GM23338 (cell line): ENCODE results near the gene ANKRD31. TPM values are rescaled to one million over a fixed set of nuclear protein-coding genes. Genes with fewer than 3 reads are reported as not detected.

Experiments used
- ATAC-seq: fragments of 200-7000 bp; cut with Tn5 transposase; 3 replicates; pipeline ENCODE4 v1.9.1; 2020
- DNase-seq: peaks from one replicate; pipeline ENCODE4 v3.0.0-alpha.2; 2015; ENCODE audit warnings: low spot score
- H2AFZ ChIP-seq: fragments of 200-600 bp; sonication (generic); 2 replicates; pipeline ENCODE4 v1.8.0; 2016; ENCODE audit warnings: antibody characterized with exemption, mild to moderate bottlenecking, moderate library complexity
- H3F3A ChIP-seq: fragments of 200-600 bp; sonication (generic); replicated peaks from 2 replicates; pipeline ENCODE4 v1.8.0; 2017; ENCODE audit warnings: antibody characterized with exemption, mixed run types, low read depth
- H3K27ac ChIP-seq: fragments of 200-600 bp; sonication (generic); 2 replicates; pipeline ENCODE4 v1.6.1; 2016; ENCODE audit warnings: low read depth
- H3K27me3 ChIP-seq: fragments of 200-600 bp; sonication (generic); 2 replicates; pipeline ENCODE4 v1.8.0; 2016; ENCODE audit warnings: mild to moderate bottlenecking, mixed run types, moderate library complexity; ENCODE audit not compliant: insufficient read depth
- H3K36me3 ChIP-seq: fragments of 200-600 bp; sonication (generic); 2 replicates; pipeline ENCODE4 v1.8.0; 2016; ENCODE audit warnings: mild to moderate bottlenecking; ENCODE audit not compliant: insufficient read depth
- H3K4me1 ChIP-seq: fragments of 200-600 bp; sonication (generic); 2 replicates; pipeline ENCODE4 v1.8.0; 2016; ENCODE audit warnings: mild to moderate bottlenecking, moderate library complexity; ENCODE audit not compliant: insufficient read depth
- H3K4me2 ChIP-seq: fragments of 200-600 bp; sonication (generic); 2 replicates; pipeline ENCODE4 v1.7.1; 2017; ENCODE audit warnings: mixed run types
- H3K4me3 ChIP-seq: fragments of 200-600 bp; sonication (generic); 2 replicates; pipeline ENCODE4 v1.6.1; 2016; ENCODE audit warnings: mixed run types
- H3K79me2 ChIP-seq: fragments of 200-600 bp; sonication (generic); replicated peaks from 2 replicates; pipeline ENCODE4 v1.8.0; 2017; ENCODE audit warnings: mild to moderate bottlenecking; ENCODE audit not compliant: insufficient read depth
- H3K9me2 ChIP-seq: fragments of 200-600 bp; sonication (generic); 2 replicates; pipeline ENCODE4 v1.8.0; 2017; ENCODE audit not compliant: insufficient read depth
- H4K20me1 ChIP-seq: fragments of 200-600 bp; sonication (generic); replicated peaks from 2 replicates; pipeline ENCODE4 v1.8.0; 2017; ENCODE audit warnings: mild to moderate bottlenecking; ENCODE audit not compliant: insufficient read depth
- H3K27ac Mint-ChIP-seq: 2 replicates; pipeline ENCODE4 v1.8.0; 2020; ENCODE audit warnings: inconsistent platforms, mild to moderate bottlenecking, moderate library complexity, mixed read lengths
- H3K27me3 Mint-ChIP-seq: 3 replicates; pipeline ENCODE4 v1.8.0; 2022; ENCODE audit warnings: low read depth, mild to moderate bottlenecking, moderate library complexity, mixed read lengths, inconsistent platforms; ENCODE audit not compliant: insufficient read depth, poor library complexity
- H3K36me3 Mint-ChIP-seq: 3 replicates; pipeline ENCODE4 v1.8.0; 2021; ENCODE audit warnings: low read depth, mild to moderate bottlenecking, inconsistent platforms, moderate library complexity, mixed read lengths
- H3K4me1 Mint-ChIP-seq: 3 replicates; pipeline ENCODE4 v1.8.0; 2020; ENCODE audit warnings: mild to moderate bottlenecking, inconsistent platforms, mixed read lengths
- H3K4me3 Mint-ChIP-seq: 3 replicates; pipeline ENCODE4 v1.8.0; 2021; ENCODE audit warnings: moderate library complexity, mild to moderate bottlenecking, inconsistent platforms, mixed read lengths
- H3K9me3 Mint-ChIP-seq: 3 replicates; pipeline ENCODE4 v1.8.0; 2020; ENCODE audit warnings: moderate library complexity, mild to moderate bottlenecking, inconsistent platforms, mixed read lengths
- CREB1 ChIP-seq: fragments of 250-450 bp; sonication (Bioruptor Pico); IDR thresholded peaks from 2 replicates; pipeline ENCODE4 v1.5.0; 2020; ENCODE audit warnings: low read depth, mild to moderate bottlenecking, moderate library complexity
- ETS1 ChIP-seq: IDR thresholded peaks from 2 replicates; pipeline ENCODE4 v1.6.1; 2016; ENCODE audit warnings: antibody characterized with exemption
- EZH2 ChIP-seq: fragments of 200-600 bp; sonication (generic); IDR thresholded peaks from one replicate; pipeline ENCODE4 v1.8.0; 2017; ENCODE audit warnings: antibody characterized with exemption, mild to moderate bottlenecking, low read depth; ENCODE audit not compliant: unreplicated experiment
- EZH2phosphoT487 ChIP-seq: fragments of 200-600 bp; sonication (generic); IDR thresholded peaks from one replicate; pipeline ENCODE4 v1.8.1; 2018; ENCODE audit warnings: antibody characterized with exemption; ENCODE audit not compliant: unreplicated experiment
- JUNB ChIP-seq: IDR thresholded peaks from one replicate; pipeline ENCODE4 v1.6.1; 2016; ENCODE audit warnings: antibody characterized with exemption; ENCODE audit not compliant: unreplicated experiment
- NANOG ChIP-seq: IDR thresholded peaks from 2 replicates; pipeline ENCODE4 v1.6.1; 2016; ENCODE audit warnings: antibody characterized with exemption, borderline replicate concordance
- POLR2AphosphoS5 ChIP-seq: IDR thresholded peaks from 2 replicates; pipeline ENCODE4 v1.6.1; 2016; ENCODE audit warnings: antibody characterized with exemption, low read depth
- REST ChIP-seq: IDR thresholded peaks from one replicate; pipeline ENCODE4 v1.6.1; 2018; ENCODE audit warnings: antibody characterized with exemption; ENCODE audit not compliant: unreplicated experiment
- STAT1 ChIP-seq: IDR thresholded peaks from one replicate; pipeline ENCODE4 v1.6.1; 2016; ENCODE audit warnings: antibody characterized with exemption; ENCODE audit not compliant: unreplicated experiment
- ZNF114 ChIP-seq: fragments of 250-450 bp; sonication (Bioruptor Pico); IDR thresholded peaks from 2 replicates; pipeline ENCODE4 v1.5.0; 2020; ENCODE audit warnings: mild to moderate bottlenecking, moderate library complexity
- ZNF331 ChIP-seq: fragments of 250-450 bp; sonication (Bioruptor Pico); IDR thresholded peaks from 2 replicates; pipeline ENCODE4 v1.5.0; 2020; ENCODE audit warnings: low read depth, mild to moderate bottlenecking, moderate library complexity
- polyA plus RNA-seq: library from polyadenylated mRNA; unstranded; fragments of >200 nt; fragmentation: Nextera tagmentation; extraction: Ambion mirVana; gene quantifications from 2 replicates; pipeline ENCODE4 v1.2.1, GENCODE V29; 2016
- total RNA-seq: library from RNA; depleted of rRNA; stranded (reverse); fragments of >200 nt; shearing (Covaris generic); gene quantifications from 2 replicates; pipeline ENCODE4 v1.2.3, GENCODE V29; 2014
- TF ChIP-seq, protein P1 (sequence below), 2 experiments: fragments of 200-600 bp in 1 of 2; sonication (generic) in 1 of 2; conservative IDR thresholded peaks; 2 replicates each; pipeline versions ENCODE4 v1.5.1 to v1.6.1; 2016 to 2017; ENCODE audit warnings: antibody characterized with exemption in 2 of 2, low read depth in 2 of 2, mild to moderate bottlenecking in 2 of 2, moderate library complexity in 1 of 2
- TF ChIP-seq, protein P2 (sequence below): fragments of 250-450 bp; sonication (Bioruptor Pico); IDR thresholded peaks from 2 replicates; pipeline ENCODE4 v1.5.0; 2020; ENCODE audit warnings: mild to moderate bottlenecking, moderate library complexity

ANKRD31 gene
- total and polyA plus RNA-seq, 2 experiments from 2014 or later = 0.18 to 0.59 TPM

DNA sequence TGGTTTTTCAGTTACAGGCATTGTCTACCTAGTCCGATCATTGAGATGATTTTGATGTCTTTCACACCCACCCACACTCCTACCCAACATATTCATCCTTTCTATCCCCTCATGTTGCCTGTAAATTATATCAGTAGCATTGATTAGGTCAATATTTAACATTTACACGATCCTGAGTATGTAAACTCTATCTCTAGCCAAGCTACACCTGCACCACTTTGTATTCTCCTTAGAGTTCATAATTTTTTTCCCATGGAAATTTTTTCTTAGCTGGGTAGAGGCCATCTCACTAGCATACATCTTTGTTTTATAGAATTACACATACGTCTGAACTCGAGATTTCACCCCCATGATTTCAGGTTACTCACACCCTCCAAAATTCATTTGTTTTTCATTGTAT is 214.9 kb downstream of the ANKRD31 start:
- Histone ChIP-seq H3K4me2 (no peak overlapping the region), H4K20me1 (0 out of 2 replicates have a peak, but pooled peaks cover 2% of the 10 kb centered on the region), H2AFZ (no peak overlapping the region), H3K4me1 (no peaks in the 10 kb centered on the region; the same call in 1 of the 2 replicates), H3K4me3 (no peak overlapping the region), H3K36me3 (no peaks in the 10 kb centered on the region), H3K9me2 (no peaks in the 10 kb centered on the region), H3K79me2 (no peaks in the 10 kb centered on the region), H3K27me3 (no peaks in the 10 kb centered on the region), H3F3A (no peaks in the 10 kb centered on the region), H3K27ac (no peak overlapping the region)
- no peaks in the 10 kb centered on the region for H3K9me3 Mint-ChIP-seq
- no peak for TF ChIP-seq ZNF331 (CRISPR knock-in tag)
- no peak for TF ChIP-seq EZH2phosphoT487
- no peak for TF ChIP-seq ETS1
- TF ChIP-seq, protein P1, sequence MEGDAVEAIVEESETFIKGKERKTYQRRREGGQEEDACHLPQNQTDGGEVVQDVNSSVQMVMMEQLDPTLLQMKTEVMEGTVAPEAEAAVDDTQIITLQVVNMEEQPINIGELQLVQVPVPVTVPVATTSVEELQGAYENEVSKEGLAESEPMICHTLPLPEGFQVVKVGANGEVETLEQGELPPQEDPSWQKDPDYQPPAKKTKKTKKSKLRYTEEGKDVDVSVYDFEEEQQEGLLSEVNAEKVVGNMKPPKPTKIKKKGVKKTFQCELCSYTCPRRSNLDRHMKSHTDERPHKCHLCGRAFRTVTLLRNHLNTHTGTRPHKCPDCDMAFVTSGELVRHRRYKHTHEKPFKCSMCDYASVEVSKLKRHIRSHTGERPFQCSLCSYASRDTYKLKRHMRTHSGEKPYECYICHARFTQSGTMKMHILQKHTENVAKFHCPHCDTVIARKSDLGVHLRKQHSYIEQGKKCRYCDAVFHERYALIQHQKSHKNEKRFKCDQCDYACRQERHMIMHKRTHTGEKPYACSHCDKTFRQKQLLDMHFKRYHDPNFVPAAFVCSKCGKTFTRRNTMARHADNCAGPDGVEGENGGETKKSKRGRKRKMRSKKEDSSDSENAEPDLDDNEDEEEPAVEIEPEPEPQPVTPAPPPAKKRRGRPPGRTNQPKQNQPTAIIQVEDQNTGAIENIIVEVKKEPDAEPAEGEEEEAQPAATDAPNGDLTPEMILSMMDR (conservative IDR thresholded peaks at IDR 0.05; ENCODE audit: low read depth in 2 of 2) = no peak
- TF ChIP-seq, protein P2, sequence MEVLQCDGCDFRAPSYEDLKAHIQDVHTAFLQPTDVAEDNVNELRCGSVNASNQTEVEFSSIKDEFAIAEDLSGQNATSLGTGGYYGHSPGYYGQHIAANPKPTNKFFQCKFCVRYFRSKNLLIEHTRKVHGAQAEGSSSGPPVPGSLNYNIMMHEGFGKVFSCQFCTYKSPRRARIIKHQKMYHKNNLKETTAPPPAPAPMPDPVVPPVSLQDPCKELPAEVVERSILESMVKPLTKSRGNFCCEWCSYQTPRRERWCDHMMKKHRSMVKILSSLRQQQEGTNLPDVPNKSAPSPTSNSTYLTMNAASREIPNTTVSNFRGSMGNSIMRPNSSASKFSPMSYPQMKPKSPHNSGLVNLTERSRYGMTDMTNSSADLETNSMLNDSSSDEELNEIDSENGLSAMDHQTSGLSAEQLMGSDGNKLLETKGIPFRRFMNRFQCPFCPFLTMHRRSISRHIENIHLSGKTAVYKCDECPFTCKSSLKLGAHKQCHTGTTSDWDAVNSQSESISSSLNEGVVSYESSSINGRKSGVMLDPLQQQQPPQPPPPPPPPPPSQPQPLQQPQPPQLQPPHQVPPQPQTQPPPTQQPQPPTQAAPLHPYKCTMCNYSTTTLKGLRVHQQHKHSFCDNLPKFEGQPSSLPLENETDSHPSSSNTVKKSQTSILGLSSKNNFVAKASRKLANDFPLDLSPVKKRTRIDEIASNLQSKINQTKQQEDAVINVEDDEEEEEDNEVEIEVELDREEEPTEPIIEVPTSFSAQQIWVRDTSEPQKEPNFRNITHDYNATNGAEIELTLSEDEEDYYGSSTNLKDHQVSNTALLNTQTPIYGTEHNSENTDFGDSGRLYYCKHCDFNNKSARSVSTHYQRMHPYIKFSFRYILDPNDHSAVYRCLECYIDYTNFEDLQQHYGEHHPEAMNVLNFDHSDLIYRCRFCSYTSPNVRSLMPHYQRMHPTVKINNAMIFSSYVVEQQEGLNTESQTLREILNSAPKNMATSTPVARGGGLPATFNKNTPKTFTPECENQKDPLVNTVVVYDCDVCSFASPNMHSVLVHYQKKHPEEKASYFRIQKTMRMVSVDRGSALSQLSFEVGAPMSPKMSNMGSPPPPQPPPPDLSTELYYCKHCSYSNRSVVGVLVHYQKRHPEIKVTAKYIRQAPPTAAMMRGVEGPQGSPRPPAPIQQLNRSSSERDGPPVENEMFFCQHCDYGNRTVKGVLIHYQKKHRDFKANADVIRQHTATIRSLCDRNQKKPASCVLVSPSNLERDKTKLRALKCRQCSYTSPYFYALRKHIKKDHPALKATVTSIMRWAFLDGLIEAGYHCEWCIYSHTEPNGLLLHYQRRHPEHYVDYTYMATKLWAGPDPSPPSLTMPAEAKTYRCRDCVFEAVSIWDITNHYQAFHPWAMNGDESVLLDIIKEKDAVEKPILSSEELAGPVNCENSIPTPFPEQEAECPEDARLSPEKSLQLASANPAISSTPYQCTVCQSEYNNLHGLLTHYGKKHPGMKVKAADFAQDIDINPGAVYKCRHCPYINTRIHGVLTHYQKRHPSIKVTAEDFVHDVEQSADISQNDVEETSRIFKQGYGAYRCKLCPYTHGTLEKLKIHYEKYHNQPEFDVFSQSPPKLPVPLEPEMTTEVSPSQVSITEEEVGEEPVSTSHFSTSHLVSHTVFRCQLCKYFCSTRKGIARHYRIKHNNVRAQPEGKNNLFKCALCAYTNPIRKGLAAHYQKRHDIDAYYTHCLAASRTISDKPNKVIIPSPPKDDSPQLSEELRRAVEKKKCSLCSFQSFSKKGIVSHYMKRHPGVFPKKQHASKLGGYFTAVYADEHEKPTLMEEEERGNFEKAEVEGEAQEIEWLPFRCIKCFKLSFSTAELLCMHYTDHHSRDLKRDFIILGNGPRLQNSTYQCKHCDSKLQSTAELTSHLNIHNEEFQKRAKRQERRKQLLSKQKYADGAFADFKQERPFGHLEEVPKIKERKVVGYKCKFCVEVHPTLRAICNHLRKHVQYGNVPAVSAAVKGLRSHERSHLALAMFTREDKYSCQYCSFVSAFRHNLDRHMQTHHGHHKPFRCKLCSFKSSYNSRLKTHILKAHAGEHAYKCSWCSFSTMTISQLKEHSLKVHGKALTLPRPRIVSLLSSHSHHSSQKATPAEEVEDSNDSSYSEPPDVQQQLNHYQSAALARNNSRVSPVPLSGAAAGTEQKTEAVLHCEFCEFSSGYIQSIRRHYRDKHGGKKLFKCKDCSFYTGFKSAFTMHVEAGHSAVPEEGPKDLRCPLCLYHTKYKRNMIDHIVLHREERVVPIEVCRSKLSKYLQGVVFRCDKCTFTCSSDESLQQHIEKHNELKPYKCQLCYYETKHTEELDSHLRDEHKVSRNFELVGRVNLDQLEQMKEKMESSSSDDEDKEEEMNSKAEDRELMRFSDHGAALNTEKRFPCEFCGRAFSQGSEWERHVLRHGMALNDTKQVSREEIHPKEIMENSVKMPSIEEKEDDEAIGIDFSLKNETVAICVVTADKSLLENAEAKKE (CRISPR knock-in tag) = no peak
- no peak for TF ChIP-seq NANOG
- TF ChIP-seq REST = no peak
- no peak for TF ChIP-seq STAT1
- no peak for TF ChIP-seq POLR2AphosphoS5
- TF ChIP-seq ZNF114 (CRISPR knock-in tag) = no peak
- TF ChIP-seq EZH2 = no peak
- no peak for TF ChIP-seq JUNB
- no peak for TF ChIP-seq CREB1
- no peak overlapping the region for H3K27ac Mint-ChIP-seq
- no peaks in the 10 kb centered on the region for H3K27me3 Mint-ChIP-seq
- no peak overlapping the region for H3K4me3 Mint-ChIP-seq
- peaks cover 19% of the 10 kb centered on the region for H3K4me1 Mint-ChIP-seq
- no peaks in the 10 kb centered on the region for H3K36me3 Mint-ChIP-seq
- ATAC-seq (no peak), DNase-seq (no peak)
